Cardiac fibroblast (primary cell): ENCODE data around the gene GID8.

Experiments
- DNase-seq, 2 donors: peaks; one replicate each; pipeline versions ENCODE4 v3.0.0 to v3.0.0-alpha.2; 2010; ENCODE audit warnings: low read depth in 2 of 2
- H3K4me3 ChIP-seq, 2 donors: replicated peaks in 1 of 2; 1 replicate in 1 of 2; 2 replicates in 1 of 2; pipeline ENCODE4 v1.5.1; 2011; ENCODE audit warnings: low read depth in 2 of 2, low read length in 2 of 2, mild to moderate bottlenecking in 2 of 2, moderate library complexity in 1 of 2
- TF ChIP-seq, protein P1 (sequence below): IDR thresholded peaks from one replicate; pipeline ENCODE4 v1.5.1; 2011; ENCODE audit warnings: low read depth, mild to moderate bottlenecking, low read length, inconsistent platforms

The GID8 gene

DNA sequence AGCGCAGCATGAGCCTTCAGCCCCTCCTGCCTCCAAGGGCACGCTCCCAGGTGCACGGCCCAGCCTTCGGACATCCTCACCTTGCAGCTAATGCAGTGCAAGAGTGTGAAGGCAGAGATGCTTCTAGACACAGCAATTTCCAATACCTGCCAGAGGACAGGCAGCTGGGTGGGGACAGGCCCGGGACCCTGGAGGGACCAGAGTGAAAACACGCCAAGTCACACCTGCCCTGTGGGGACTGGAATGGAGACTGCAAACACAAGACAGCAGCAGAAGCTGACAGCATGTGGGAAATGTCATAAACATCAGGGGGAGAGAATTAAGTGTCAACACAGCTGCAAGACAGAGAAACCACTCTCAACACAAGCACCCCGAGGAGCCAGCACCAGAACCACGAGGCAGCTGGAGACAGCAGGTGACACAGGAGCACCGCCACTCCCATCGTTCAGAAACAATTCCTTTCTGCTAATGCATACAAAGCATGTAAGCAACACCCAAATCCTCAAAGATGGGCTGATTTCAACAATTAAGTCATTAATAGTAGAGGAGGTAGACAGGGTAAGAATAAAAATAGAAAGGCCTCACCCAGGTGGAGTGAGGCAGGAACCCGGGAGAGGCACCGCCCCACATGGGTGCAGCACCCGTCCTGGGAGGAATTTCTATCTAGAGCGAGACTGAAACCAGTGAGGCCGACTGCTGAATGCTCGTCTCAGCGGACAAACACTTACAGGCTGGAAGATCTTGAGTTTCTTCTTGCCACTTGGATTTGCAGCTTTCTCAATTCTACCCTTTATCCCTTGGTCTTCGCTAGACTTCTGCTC lies 28.8 kb upstream of the GID8 start:
- TF ChIP-seq, protein P1, sequence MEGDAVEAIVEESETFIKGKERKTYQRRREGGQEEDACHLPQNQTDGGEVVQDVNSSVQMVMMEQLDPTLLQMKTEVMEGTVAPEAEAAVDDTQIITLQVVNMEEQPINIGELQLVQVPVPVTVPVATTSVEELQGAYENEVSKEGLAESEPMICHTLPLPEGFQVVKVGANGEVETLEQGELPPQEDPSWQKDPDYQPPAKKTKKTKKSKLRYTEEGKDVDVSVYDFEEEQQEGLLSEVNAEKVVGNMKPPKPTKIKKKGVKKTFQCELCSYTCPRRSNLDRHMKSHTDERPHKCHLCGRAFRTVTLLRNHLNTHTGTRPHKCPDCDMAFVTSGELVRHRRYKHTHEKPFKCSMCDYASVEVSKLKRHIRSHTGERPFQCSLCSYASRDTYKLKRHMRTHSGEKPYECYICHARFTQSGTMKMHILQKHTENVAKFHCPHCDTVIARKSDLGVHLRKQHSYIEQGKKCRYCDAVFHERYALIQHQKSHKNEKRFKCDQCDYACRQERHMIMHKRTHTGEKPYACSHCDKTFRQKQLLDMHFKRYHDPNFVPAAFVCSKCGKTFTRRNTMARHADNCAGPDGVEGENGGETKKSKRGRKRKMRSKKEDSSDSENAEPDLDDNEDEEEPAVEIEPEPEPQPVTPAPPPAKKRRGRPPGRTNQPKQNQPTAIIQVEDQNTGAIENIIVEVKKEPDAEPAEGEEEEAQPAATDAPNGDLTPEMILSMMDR = no peak
- H3K4me3 ChIP-seq = no peak overlapping the region
- no peak for DNase-seq

DNA sequence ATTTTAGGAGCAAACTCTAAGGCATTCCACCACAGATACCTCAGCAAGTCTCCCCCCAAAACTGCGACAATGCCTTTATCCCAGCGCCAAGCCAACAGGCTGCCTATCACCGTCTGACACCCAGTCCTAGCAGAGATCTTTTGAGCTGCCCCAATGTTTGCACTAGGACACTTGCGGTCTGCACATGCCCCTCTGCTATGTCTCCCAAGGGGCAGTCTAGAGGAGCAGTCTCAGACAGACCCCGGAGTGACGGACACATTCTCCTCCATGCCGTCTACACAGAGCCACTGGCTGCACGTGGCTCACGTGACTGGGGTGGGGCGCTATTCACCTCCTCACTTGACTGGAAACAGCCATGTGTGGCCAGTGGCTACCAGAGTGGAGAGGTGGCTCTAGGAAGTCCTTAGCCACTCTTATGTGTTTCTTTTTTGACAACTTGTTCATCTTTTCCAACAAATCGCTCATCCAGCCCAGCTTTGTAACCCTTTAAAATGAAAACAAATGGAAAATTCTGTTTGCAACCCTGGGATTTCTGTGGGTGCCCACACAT lies 27.7 kb upstream of the GID8 start:
- H3K4me3 ChIP-seq = no peak overlapping the region
- no peak for DNase-seq
- TF ChIP-seq, protein P1 = no peak

DNA sequence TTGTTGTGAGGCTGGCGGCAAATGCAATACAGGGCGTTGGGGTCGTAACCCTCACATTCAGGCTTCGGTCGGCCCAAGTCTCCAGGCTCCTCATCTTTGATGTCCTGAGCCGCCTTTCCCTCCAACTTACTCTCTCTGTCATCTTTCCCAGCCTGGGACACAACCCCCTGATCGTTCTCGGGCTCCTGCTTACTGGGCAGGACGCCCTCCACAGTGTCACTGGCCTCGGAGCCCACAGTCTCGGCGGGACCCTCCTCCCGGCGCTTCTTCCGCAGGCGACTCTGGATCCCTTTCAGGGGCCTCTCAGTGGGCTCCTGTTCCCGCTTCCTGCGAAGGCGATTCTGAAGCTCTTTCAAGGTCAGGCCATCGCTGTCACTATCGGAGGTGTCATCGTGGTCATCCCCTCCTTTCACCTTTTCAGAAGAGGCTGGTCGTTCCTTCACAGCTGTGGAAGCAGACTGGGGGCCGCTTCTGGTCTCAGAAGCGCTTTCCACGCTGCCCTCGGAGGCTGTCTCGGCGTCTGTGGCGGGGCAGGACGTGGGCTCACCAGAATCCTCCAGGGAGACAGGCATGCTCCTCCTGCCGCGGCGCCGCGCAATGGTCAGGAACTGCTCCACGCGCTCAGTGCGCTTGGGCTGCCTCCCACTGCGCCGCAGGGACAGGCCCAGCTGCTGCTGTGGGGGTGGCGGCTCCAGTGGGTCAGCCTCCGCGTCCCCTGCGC lies 27.0 kb upstream of the GID8 start:
- no peak overlapping the region for H3K4me3 ChIP-seq
- TF ChIP-seq, protein P1 = no peak
- DNase-seq = no peak

DNA sequence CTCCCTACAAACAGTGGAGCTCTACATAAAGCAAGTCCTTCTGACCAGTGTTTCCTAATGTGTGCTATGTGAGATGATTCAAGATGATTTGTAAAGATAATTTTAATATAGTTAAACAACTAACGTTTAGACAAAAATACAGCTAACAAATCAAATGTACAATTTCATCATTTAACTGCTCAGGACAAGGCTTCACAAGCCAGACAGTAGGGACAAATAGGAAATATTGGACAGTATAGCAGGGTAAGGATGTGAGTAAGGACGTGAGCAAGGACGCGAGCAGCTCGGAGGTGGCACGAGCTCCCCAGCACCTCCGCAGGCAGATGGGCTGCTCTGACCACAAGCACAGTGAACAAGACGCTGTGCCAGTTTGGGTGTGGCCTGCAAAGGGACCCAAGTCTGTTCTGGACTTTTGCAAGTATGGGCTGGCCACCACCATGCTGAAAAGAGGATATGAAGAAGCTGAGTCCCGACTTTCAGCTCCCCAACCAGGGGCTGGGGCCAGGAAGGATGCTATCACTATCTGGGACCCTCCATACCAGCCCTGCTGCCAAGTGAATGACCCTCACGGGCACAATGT lies 26.2 kb upstream of the GID8 start:
- TF ChIP-seq, protein P1 = no peak
- no peak for DNase-seq
- no peak overlapping the region for H3K4me3 ChIP-seq

DNA sequence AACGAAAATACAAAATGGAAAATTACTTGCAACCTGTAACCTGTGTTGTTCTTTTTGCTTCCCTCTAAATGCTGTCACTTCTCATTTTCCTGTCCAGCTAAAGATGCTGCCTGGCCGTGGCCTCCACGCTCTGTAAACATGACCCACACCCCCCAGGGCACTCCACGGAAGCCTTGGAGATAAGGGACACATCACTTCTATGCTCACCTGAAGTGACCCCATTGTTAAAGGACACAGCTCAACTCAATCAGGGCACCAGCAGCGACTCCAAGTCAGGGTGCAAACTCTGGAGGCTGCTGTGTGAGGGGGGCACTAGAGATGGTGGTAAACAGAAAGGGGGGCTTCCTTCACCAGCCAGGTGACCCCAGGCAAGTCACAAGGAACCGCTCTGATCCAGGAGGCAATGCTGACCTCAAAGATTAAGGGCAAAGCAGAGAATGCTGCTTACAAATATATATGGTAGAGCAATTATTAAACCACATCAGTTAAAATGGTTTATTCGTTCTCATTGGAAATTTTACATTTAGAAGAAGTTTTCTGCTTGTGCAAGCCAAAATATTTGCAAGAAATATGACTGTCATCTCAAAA lies 24.8 kb upstream of the GID8 start:
- DNase-seq = no peak

DNA sequence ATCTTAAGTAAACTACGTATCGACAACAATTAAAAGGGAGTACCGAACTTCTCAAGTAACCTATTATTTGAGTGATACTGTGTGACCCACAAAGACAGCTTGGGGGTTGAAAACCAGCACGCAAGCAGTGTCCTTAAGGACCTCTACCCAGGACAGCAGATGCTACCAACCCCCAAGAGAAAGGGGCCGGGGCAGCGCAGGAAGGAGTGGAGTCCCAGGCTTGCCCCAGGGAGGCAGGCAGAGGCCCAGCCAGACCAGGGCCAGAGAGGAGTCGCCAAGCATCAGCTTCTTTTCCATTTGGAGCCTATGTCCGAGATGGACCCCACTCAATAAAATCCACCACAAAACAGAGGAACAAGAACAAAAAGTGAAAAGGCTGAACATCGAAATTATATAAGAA lies 23.5 kb upstream of the GID8 start:
- DNase-seq = no peak
- H3K4me3 ChIP-seq = no peak overlapping the region
- TF ChIP-seq, protein P1 = no peak

More for the DNA sequence above, 24.8 kb upstream of the GID8 start:
- H3K4me3 ChIP-seq = no peak overlapping the region
- TF ChIP-seq, protein P1 = no peak
